Lower lobe of right lung (tissue), 2 donors: ENCODE results near the gene DGKI. TPM values are rescaled to one million over a fixed set of nuclear protein-coding genes. Genes with fewer than 3 reads are reported as not detected.

Experiments
- ATAC-seq, 2 donors: fragments of 200-7000 bp; cut with Tn5 transposase; one replicate each; pipeline ENCODE4 v1.9.1; 2020 to 2022; ENCODE audit warnings: mild to moderate bottlenecking in 2 of 2, moderate library complexity in 2 of 2
- DNase-seq: peaks from one replicate; pipeline ENCODE4 v3.0.0-alpha.2; 2020
- H3K27ac ChIP-seq: fragments of 200-600 bp; one replicate; pipeline ENCODE4 v1.8.0; 2022
- H3K27me3 ChIP-seq: fragments of 200-600 bp; one replicate; pipeline ENCODE4 v1.8.0; 2022; ENCODE audit warnings: low read depth
- H3K36me3 ChIP-seq: fragments of 200-600 bp; one replicate; pipeline ENCODE4 v1.8.0; 2022; ENCODE audit warnings: mild to moderate bottlenecking
- H3K4me1 ChIP-seq: fragments of 200-600 bp; one replicate; pipeline ENCODE4 v1.8.0; 2022
- H3K4me3 ChIP-seq: fragments of 200-600 bp; one replicate; pipeline ENCODE4 v1.8.0; 2022; ENCODE audit warnings: mild to moderate bottlenecking
- H3K9me3 ChIP-seq: fragments of 200-600 bp; one replicate; pipeline ENCODE4 v1.8.0; 2022
- CTCF ChIP-seq: fragments of 200-600 bp; IDR thresholded peaks from one replicate; pipeline ENCODE4 v1.8.0; 2022; ENCODE audit warnings: antibody characterized with exemption, mild to moderate bottlenecking
- intact Hi-C: fragments of 100-400 bp; cut with DNase I; formaldehyde crosslinking; loops from one replicate; pipeline ENCODE4 v1.11.0; 2022
- total RNA-seq: library from RNA; stranded (reverse); fragmentation: NEBNext Ultra II Directional; extraction: Animal tissue kit (Norgen Biotek cat#: 25700); gene quantifications from one replicate; pipeline ENCODE4 v1.2.1, GENCODE V29; 2021
- donor health status: DM: no; HTN: yes; CAD: no; lungs with severe emphysema.

The DGKI gene
- total RNA-seq, 1 donor from 2014 or later, result 0.09 TPM

GRCh38 chr7:137888241-137888640, 41.5 kb upstream of the DGKI start:
- intact Hi-C loops, result no loop called here
- no peak for TF ChIP-seq CTCF
- Histone ChIP-seq H3K27me3 (no peaks in the 10 kb centered on the region), H3K4me3 (no peak overlapping the region), H3K4me1 (no peaks in the 10 kb centered on the region), H3K27ac (no peak overlapping the region), H3K36me3 (peaks cover 88% of the 10 kb centered on the region), H3K9me3 (no peaks in the 10 kb centered on the region)
- DNase-seq (no peak), ATAC-seq (no peak)

- no peak for DNase-seq
- intact Hi-C loops, result no loop called here
- no peak for ATAC-seq
- Histone ChIP-seq H3K4me3 (no peak overlapping the region), H3K4me1 (no peaks in the 10 kb centered on the region), H3K9me3 (no peaks in the 10 kb centered on the region), H3K36me3 (peaks cover 88% of the 10 kb centered on the region), H3K27ac (no peak overlapping the region), H3K27me3 (no peaks in the 10 kb centered on the region)
- no peak for TF ChIP-seq CTCF
These were observed 40.0 kb upstream of the DGKI start for GRCh38 chr7:137886746-137887145.

- Histone ChIP-seq H3K4me3 (no peak overlapping the region), H3K27me3 (no peaks in the 10 kb centered on the region), H3K4me1 (no peaks in the 10 kb centered on the region), H3K27ac (no peak overlapping the region), H3K36me3 (peaks cover 88% of the 10 kb centered on the region), H3K9me3 (no peaks in the 10 kb centered on the region)
- no peak for ATAC-seq
- intact Hi-C loops, result no loop called here
- TF ChIP-seq CTCF, result no peak
- no peak for DNase-seq
These were observed 39.5 kb upstream of the DGKI start for GRCh38 chr7:137886281-137886680.

- H3K9me3 ChIP-seq, result no peaks in the 10 kb centered on the region
- DNase-seq, result no peak
- H3K36me3 ChIP-seq, result peaks cover 88% of the 10 kb centered on the region
- intact Hi-C loops, result no loop called here
- H3K27ac ChIP-seq, result no peak overlapping the region
- no peaks in the 10 kb centered on the region for H3K27me3 ChIP-seq
- H3K4me3 ChIP-seq, result no peak overlapping the region
- no peaks in the 10 kb centered on the region for H3K4me1 ChIP-seq
- ATAC-seq, result no peak
- no peak for TF ChIP-seq CTCF
These were observed 38.9 kb upstream of the DGKI start for GRCh38 chr7:137885678-137886077.

GRCh38 chr7:137882806-137883205, 36.0 kb upstream of the DGKI start:
- no peak for TF ChIP-seq CTCF
- Histone ChIP-seq H3K4me3 (no peak overlapping the region), H3K4me1 (no peaks in the 10 kb centered on the region), H3K27me3 (no peaks in the 10 kb centered on the region), H3K27ac (no peak overlapping the region), H3K9me3 (no peaks in the 10 kb centered on the region), H3K36me3 (peaks cover 93% of the 10 kb centered on the region)
- ATAC-seq (no peak), DNase-seq (no peak)
- intact Hi-C loops, result no loop called here

GRCh38 chr7:137882261-137882668, 35.5 kb upstream of the DGKI start:
- no peak for ATAC-seq
- H3K9me3 ChIP-seq, result no peaks in the 10 kb centered on the region
- no peak for TF ChIP-seq CTCF
- H3K36me3 ChIP-seq, result peaks cover 94% of the 10 kb centered on the region
- H3K4me1 ChIP-seq, result no peaks in the 10 kb centered on the region
- H3K27ac ChIP-seq, result no peak overlapping the region
- no peak for DNase-seq
- H3K27me3 ChIP-seq, result no peaks in the 10 kb centered on the region
- no peak overlapping the region for H3K4me3 ChIP-seq
- intact Hi-C loops, result no loop called here
